Skeletal muscle tissue (tissue), 4 donors: Measurements from ENCODE around the gene R3HDM1. TPM values are rescaled to one million over a fixed set of nuclear protein-coding genes. Genes with fewer than 3 reads are reported as not detected.

Experiments
- H3K27ac ChIP-seq: one replicate; pipeline ENCODE4 v1.7.0; 2013; ENCODE audit warnings: mild to moderate bottlenecking, low read depth, low read length, inconsistent platforms
- H3K27me3 ChIP-seq, 3 donors: one replicate each; pipeline ENCODE4 v1.7.0; 2013; ENCODE audit warnings: low read length in 3 of 3; ENCODE audit not compliant: control insufficient read depth in 3 of 3, insufficient read depth in 3 of 3
- H3K36me3 ChIP-seq, 3 donors: one replicate each; pipeline ENCODE4 v1.7.0; 2013; ENCODE audit warnings: low read length in 3 of 3; ENCODE audit not compliant: control insufficient read depth in 3 of 3, insufficient read depth in 3 of 3
- H3K4me1 ChIP-seq, 3 donors: one replicate each; pipeline ENCODE4 v1.7.0; 2013; ENCODE audit warnings: low read length in 3 of 3, mild to moderate bottlenecking in 3 of 3; ENCODE audit not compliant: control insufficient read depth in 3 of 3, insufficient read depth in 3 of 3
- H3K4me3 ChIP-seq, 3 donors: one replicate each; pipeline ENCODE4 v1.7.0; 2013; ENCODE audit warnings: low read length in 3 of 3
- H3K9ac ChIP-seq, 3 donors: one replicate each; pipeline ENCODE4 v1.7.0; 2013; ENCODE audit warnings: low read length in 3 of 3, mild to moderate bottlenecking in 3 of 3, moderate library complexity in 2 of 3, low read depth in 1 of 3
- H3K9me3 ChIP-seq, 3 donors: one replicate each; pipeline ENCODE4 v1.7.0; 2013; ENCODE audit warnings: low read length in 3 of 3; ENCODE audit not compliant: control insufficient read depth in 3 of 3
- total RNA-seq: library from RNA; depleted of rRNA; stranded (reverse); fragments of >200 nt; gene quantifications from one replicate; pipeline ENCODE4 v1.2.3, GENCODE V29; 2014
- donor health status: Osteomylitis.

The R3HDM1 gene
- total RNA-seq, 1 donor from 2014 or later: 9.9 TPM

DNA sequence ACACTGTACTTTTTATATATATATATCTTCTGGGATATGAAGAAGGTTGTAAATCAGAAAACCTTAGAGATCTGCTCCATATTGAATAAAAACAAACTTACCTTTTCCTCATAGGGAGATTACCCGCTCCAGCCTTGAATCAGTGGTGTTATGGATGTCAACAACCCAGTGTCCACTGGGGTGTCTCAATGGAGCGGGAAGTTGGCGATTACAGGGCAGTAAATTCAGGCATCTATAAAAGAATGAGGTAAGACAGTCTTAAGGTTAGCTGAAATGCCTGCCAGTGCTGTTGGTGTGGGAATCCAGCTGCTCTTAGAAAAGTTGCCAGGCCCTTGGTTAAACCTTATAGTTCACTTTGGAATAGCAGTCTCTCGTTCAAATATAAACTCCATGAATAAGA is 102.3 kb downstream of the R3HDM1 start:
- Histone ChIP-seq H3K27ac (no peak overlapping the region), H3K36me3 (peaks cover 3 to 10% (median 6%) of the 10 kb centered on the region in 3 donors), H3K9ac (no peak overlapping the region), H3K27me3 (no peaks in the 10 kb centered on the region), H3K9me3 (no peaks in the 10 kb centered on the region), H3K4me1 (no peaks in the 10 kb centered on the region), H3K4me3 (no peak overlapping the region)

DNA sequence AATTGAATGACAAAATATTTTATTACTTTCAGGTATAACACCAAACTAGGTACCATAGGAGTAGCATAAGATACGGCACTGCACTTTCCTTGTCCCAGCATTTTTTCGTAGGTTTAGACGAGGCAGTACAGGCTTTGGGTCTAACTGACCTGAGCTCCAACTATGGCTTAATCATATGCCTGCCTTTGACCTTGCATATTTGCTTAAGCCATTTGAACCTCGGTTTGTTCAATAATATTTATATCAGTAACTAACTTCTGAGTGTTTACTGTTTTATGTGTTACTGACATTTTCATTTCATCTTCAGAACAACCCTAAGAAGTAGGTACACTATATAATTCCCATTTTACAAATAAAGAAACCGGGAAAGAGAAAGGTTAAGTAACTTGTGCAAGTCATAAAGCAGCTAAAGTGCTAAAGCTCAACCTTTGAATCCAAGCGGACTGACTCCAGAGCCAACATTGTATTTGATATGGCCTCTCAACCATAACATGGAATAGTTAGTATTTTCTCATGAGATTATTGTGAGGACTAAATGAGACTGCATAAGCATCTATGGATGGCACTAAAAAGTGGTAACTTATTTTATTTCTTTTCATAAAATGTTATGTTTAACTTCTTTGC is 104.0 kb downstream of the R3HDM1 start:
- Histone ChIP-seq H3K9ac (no peak overlapping the region), H3K36me3 (peaks cover 3 to 10% (median 6%) of the 10 kb centered on the region in 3 donors), H3K4me1 (peaks cover 0 to 6% (median 0%) of the 10 kb centered on the region in 3 donors), H3K9me3 (no peaks in the 10 kb centered on the region), H3K27me3 (no peaks in the 10 kb centered on the region), H3K27ac (no peak overlapping the region), H3K4me3 (no peak overlapping the region)

DNA sequence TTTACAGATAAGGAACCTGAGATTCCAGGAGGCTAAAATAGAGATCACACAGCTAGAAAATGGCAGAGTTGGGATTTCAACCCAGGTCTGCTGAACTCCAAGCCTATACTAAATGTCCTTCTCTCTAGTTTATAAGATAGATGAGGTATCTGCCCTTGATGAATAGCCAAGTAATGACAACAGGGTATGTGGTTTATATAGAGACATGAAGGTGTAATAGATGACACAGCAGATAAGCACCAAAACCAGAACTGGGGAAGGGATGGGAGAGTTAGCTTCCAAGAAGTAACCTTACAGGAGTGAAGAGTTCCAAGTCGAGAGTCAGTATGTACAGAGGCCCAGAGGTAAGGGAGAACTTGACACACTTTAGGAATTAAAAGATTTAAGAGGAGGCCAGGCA is 105.7 kb downstream of the R3HDM1 start:
- Histone ChIP-seq H3K4me1 (peaks cover 0 to 6% (median 0%) of the 10 kb centered on the region in 3 donors), H3K36me3 (peaks cover 3 to 14% (median 9%) of the 10 kb centered on the region in 3 donors), H3K9ac (no peak overlapping the region), H3K9me3 (no peaks in the 10 kb centered on the region), H3K4me3 (no peak overlapping the region), H3K27me3 (no peaks in the 10 kb centered on the region), H3K27ac (no peak overlapping the region)

DNA sequence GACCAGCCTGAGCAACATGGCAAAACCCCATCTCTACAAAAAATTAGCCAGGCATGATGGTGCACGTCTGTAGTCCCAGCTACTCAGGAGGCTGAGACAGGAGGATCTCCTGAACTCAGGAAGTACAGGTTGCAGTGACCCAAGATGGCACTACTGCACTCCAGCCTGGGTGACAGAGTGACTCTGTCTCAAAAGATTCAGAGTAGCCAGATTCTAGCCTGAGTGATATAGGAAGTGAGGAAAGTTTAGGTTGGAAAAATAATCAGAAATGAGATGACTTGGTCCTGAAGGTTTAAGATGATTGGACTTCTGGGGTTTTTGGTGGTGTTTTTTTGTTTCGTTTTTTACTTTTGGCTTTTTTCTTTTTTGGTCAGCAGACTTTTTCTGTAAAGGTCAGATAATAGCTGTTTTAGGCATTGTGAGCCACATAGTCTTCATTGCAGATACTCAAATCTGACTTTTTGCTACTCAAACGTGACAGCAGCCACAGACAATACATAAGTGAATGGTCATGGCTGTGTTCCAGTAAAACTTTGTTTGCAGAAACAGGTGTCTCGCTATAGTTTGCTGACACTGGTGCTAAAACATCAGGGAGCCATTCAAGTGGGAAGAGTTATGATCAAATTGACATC is 106.3 kb downstream of the R3HDM1 start:
- Histone ChIP-seq H3K9me3 (no peaks in the 10 kb centered on the region), H3K9ac (no peak overlapping the region), H3K36me3 (peaks cover 3 to 12% (median 9%) of the 10 kb centered on the region in 3 donors), H3K4me1 (peaks cover 0 to 6% (median 0%) of the 10 kb centered on the region in 3 donors), H3K4me3 (no peak overlapping the region), H3K27ac (no peak overlapping the region), H3K27me3 (no peaks in the 10 kb centered on the region)

DNA sequence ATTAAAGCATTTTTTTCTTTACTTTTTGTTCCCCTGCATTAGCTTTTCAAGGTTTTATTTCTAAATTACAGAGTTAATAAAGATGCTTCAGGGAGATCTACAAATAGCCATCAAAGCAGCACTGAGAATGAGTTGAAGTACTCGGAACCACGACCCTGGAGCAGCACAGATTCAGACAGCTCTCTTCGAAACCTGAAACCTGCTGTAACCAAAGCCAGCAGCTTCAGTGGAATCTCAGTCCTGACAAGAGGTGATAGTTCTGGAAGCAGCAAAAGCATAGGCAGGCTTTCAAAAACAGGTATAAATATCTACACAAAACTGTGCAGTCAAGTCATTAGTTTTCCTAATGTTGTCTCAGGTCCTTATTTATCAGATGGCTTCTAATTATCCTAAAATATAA is 107.5 kb downstream of the R3HDM1 start:
- Histone ChIP-seq H3K4me1 (peaks cover 0 to 6% (median 0%) of the 10 kb centered on the region in 3 donors), H3K27ac (no peak overlapping the region), H3K9ac (peak overlapping the region in 1 of 3 donors; percentile 17), H3K9me3 (no peaks in the 10 kb centered on the region), H3K36me3 (peaks cover 3 to 10% (median 9%) of the 10 kb centered on the region in 3 donors), H3K27me3 (no peaks in the 10 kb centered on the region), H3K4me3 (no peak overlapping the region)

DNA sequence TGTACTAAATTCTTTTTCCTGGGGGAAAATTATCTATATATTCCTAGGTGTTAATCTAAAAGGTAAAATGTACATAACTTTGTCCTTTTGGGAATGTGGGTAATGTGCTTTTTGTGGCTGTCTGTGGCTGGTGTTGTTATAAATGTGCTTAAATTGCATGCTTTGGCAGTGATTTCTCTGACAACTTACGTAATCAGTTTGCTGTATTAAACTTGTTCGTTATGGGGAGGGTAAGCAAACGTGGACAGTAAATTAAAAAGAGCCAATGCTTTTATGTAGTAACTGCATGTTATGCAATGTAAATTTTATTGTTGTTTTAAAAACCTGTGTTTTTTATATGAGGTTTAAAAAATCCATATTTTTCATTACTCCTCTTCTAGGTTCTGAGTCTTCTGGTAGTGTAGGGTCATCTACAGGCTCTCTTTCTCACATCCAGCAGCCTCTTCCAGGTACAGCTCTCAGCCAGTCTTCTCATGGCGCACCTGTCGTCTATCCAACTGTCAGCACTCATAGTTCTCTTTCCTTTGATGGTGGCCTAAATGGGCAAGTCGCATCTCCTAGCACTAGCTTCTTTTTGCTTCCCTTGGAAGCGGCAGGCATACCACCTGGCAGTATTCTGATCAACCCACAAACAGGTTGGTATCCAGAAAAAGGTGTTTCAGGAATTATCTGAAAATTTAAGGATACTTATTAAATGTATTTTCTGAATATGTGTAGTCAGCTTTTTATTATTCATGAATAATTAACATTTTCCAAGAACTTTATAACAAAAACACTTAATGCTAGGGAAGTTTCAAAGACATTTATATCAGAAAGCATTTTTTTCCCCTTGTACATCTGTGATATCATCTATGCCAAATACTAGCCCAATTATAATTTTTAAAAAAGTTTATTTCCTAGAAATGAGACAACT is 110.1 kb downstream of the R3HDM1 start:
- Histone ChIP-seq H3K4me1 (peaks cover 0 to 6% (median 0%) of the 10 kb centered on the region in 3 donors), H3K9me3 (no peaks in the 10 kb centered on the region), H3K27me3 (no peaks in the 10 kb centered on the region), H3K27ac (no peak overlapping the region), H3K36me3 (peaks cover 6 to 11% (median 10%) of the 10 kb centered on the region in 3 donors), H3K9ac (no peak overlapping the region), H3K4me3 (no peak overlapping the region)

DNA sequence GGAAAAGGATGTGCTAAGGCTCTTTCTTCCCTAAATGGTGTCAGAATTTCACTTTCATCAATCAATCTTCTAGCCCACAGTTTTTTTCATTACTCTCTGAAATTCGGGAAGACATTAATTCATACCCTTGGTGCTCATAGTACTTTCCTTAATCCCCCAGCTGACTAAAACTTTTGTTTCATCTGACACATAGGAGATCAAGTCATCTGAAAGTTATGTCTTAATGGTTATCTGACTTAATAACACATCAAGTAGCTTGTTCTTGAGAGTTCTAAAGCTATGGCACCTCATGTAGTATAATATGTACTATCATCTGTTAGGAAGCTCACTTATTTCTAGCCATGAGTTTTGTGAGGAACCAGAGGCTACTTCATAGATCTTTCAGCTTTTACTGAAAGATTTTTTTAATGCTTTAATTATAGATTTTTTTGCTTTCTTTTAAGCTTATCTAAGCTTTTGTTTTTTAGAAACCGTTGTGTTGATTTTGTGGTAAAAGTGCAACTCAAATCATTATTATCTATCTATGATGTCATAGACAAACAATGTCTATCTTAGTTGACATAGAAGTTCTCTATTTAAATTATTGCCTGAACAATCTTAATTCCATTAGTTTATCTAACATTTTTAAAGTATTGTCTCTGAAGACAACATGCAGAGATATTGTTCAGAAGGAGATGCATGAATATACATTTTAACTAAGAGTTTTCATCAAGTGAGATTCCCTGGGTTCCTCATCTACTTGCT is 116.7 kb downstream of the R3HDM1 start:
- Histone ChIP-seq H3K36me3 (peaks cover 4 to 19% (median 14%) of the 10 kb centered on the region in 3 donors), H3K9ac (no peak overlapping the region), H3K27ac (no peak overlapping the region), H3K4me3 (no peak overlapping the region), H3K9me3 (no peaks in the 10 kb centered on the region), H3K4me1 (no peaks in the 10 kb centered on the region), H3K27me3 (no peaks in the 10 kb centered on the region)

DNA sequence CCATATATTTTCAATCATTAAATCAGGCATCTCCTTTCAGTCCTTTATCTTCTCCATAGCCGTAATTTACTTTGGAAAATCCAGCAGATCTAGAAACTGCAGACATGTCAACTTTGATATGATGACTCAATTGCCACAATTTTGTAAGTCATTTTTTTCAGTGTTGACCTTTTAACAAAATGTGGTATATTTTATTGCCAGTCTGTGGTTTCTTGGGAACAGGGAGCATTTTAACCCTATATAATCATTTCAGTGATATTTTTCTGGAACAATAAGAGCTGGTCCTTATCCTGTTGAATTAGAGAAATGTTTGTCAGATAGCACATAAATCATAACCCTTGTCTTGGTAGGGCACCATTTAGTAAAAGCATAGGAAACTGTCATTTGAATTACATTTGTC is 119.4 kb downstream of the R3HDM1 start:
- H3K4me3 ChIP-seq: no peak overlapping the region
- H3K27ac ChIP-seq: no peak overlapping the region
- no peaks in the 10 kb centered on the region for H3K27me3 ChIP-seq
- H3K4me1 ChIP-seq: no peaks in the 10 kb centered on the region
- H3K9ac ChIP-seq: no peak overlapping the region
- peaks cover 7 to 19% (median 17%) of the 10 kb centered on the region in 3 donors for H3K36me3 ChIP-seq
- no peaks in the 10 kb centered on the region for H3K9me3 ChIP-seq

DNA sequence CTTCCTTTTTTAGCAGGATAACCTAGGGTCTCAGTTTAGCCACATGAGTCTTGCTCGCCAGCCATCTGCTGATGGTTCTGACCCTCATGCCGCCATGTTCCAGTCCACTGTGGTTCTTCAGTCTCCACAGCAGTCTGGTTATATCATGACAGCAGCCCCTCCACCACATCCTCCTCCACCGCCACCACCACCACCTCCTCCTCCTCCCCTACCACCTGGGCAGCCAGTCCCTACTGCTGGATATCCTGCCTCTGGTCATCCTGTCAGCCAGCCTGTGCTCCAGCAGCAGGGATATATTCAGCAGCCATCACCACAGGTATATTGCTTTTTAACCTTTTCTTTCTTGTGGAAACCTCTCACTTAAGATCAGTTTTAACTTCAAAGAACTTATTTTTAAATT is 120.4 kb downstream of the R3HDM1 start:
- Histone ChIP-seq H3K9ac (no peak overlapping the region), H3K9me3 (no peaks in the 10 kb centered on the region), H3K4me1 (no peaks in the 10 kb centered on the region), H3K36me3 (peaks cover 7 to 17% (median 16%) of the 10 kb centered on the region in 3 donors), H3K27me3 (no peaks in the 10 kb centered on the region), H3K27ac (no peak overlapping the region), H3K4me3 (no peak overlapping the region)
